ENCODE measurements around the gene ABHD16A. TPM values are rescaled to one million over a fixed set of nuclear protein-coding genes. Genes with fewer than 3 reads are reported as not detected.

Gene ABHD16A
- total and polyA plus RNA-seq, 10 of the 15 experiments (the other 5 are each of a cell fraction or from before 2014, with no cell fraction given): 7.5 to 43.0 (median 32.9) TPM

- TF ChIP-seq MLLT1 (IDR thresholded peaks at IDR 0.05) (no peak), DPF2 (IDR thresholded peaks at IDR 0.05) (no peak; the same call in 1 of the 2 replicates), IRF3 (IDR thresholded peaks at IDR 0.05) (no peak), SP1 (IDR thresholded peaks at IDR 0.05; ENCODE audit: low read depth, low read length) (peak; percentile 14), GABPA (IDR thresholded peaks at IDR 0.05; ENCODE audit: low read depth) (no peak), CUX1 (IDR thresholded peaks at IDR 0.05; ENCODE audit: insufficient replicate concordance, low read depth, low read length) (no peak), PAX5 (IDR thresholded peaks at IDR 0.05; ENCODE audit: borderline replicate concordance, low read depth, low read length) (no peak), MXI1 (IDR thresholded peaks at IDR 0.05; ENCODE audit: low read depth, low read length) (peak; percentile 61), ZBTB40 (IDR thresholded peaks at IDR 0.05; ENCODE audit: borderline replicate concordance) (no peak), CEBPZ (IDR thresholded peaks at IDR 0.05; ENCODE audit: low read depth, low read length) (no peak)
Observed at GRCh38 chr6:31660381-31661261, 42.5 kb downstream of the ABHD16A start, which contains the start of gene C6orf47 (continued).
